Measurements from ENCODE around the gene CFAP73. TPM values are rescaled to one million over a fixed set of nuclear protein-coding genes. Genes with fewer than 3 reads are reported as not detected.

Gene CFAP73
- total RNA-seq, 1 experiment from 2014 or later: 0.23 TPM

DNA sequence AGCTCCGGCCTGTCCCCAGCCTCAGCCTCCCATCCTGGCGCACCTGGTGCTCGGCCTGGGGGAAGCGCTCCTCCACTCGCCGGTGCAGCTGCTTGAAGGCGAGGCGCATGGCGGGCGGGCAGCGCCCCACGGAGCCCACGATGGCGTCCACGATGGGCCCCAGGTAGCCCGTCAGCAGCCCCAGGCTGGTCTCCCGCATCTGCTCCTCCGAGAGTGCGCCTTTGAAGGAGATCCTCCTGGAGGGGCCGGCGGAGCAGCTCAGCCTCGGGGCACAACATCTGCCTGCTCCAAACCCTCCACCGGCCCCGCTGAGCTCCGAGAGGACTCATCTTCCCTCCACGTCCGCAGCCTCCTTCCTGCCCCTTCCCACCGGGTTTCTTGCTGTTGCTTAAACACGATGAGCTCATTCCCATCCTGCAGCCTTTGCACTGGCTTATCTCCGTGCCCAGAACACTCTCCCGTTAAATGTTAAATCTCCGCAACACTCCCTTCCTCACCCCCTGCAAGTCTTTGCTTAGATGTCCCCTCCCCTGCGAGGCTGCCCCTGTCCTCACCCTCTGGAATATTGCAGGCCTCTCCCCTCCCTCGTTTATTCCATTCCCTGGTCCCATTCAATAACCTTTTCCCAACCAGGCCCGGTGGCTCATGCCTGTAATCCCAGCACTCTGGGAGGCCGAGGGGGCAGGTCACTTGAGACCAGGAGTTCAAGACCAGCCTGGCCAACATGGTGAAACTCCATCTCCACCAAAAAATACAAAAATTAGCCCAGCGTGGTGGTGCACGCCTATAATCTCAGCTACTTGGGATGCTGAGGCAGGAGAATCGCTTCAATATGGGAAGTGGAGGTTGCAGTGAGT lies 37.3 kb upstream of the CFAP73 start:
- CTCF ChIA-PET: no interaction called here
- TF ChIP-seq, protein P1, sequence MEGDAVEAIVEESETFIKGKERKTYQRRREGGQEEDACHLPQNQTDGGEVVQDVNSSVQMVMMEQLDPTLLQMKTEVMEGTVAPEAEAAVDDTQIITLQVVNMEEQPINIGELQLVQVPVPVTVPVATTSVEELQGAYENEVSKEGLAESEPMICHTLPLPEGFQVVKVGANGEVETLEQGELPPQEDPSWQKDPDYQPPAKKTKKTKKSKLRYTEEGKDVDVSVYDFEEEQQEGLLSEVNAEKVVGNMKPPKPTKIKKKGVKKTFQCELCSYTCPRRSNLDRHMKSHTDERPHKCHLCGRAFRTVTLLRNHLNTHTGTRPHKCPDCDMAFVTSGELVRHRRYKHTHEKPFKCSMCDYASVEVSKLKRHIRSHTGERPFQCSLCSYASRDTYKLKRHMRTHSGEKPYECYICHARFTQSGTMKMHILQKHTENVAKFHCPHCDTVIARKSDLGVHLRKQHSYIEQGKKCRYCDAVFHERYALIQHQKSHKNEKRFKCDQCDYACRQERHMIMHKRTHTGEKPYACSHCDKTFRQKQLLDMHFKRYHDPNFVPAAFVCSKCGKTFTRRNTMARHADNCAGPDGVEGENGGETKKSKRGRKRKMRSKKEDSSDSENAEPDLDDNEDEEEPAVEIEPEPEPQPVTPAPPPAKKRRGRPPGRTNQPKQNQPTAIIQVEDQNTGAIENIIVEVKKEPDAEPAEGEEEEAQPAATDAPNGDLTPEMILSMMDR (IDR thresholded peaks at IDR 0.05; ENCODE audit: insufficient read depth in 1 of 2, low read depth in 1 of 2, low read length in 1 of 2, severe bottlenecking in 1 of 2, unreplicated experiment in 1 of 2): no peak

DNA sequence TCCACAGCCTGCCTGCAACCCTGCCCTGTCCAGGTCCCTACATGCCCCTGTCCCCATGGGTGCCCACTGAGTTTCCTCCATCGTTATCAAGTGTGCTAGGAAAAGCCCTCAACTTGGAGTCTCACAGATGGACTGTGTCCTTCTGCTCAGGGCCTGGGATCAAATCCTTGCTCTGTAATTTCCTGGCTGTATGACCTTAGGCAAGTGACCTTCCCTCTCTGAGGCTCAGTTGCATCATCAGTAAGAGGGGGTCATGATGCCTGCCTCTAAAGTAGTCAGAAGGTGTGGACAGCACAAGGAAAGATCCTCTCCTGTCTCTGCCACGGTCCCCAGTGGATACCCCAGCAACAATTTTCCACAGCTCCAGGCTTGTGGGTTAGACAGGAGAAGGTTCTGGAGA lies 36.1 kb upstream of the CFAP73 start:
- intact Hi-C loops (cut with micrococcal nuclease; ENCODE audit: unreplicated experiment): no loop called here
- Histone ChIP-seq H3K27me3 (replicated peaks; ENCODE audit: control insufficient read depth, insufficient read depth, low read length) (no peaks in the 10 kb centered on the region), H3K9me3 (no peaks in the 10 kb centered on the region), H3K36me3 (ENCODE audit: control insufficient read depth, insufficient read depth, low read length) (no peaks in the 10 kb centered on the region), H3K4me1 (no peaks in the 10 kb centered on the region), H3K4me3 (ENCODE audit: low read depth, low read length) (no peak overlapping the region)
- TF ChIP-seq, protein P1 (IDR thresholded peaks at IDR 0.05; ENCODE audit: insufficient read depth in 1 of 2, low read depth in 1 of 2, low read length in 1 of 2, severe bottlenecking in 1 of 2, unreplicated experiment in 1 of 2): no peak
- peaks cover 4% of the 10 kb centered on the region for H3K27me3 Mint-ChIP-seq (ENCODE audit: insufficient read depth, unreplicated experiment)
- no peaks in the 10 kb centered on the region for H3K4me1 Mint-ChIP-seq (ENCODE audit: low read depth, unreplicated experiment)
- no peak overlapping the region for H3K27ac Mint-ChIP-seq (ENCODE audit: unreplicated experiment)
- POLR2A ChIA-PET: no interaction called here
- no TSS peak for BruUV-seq (replicated peaks)
- CTCF ChIA-PET: no interaction called here
- DNase-seq: no peak
- H3K4me3 Mint-ChIP-seq (ENCODE audit: unreplicated experiment): no peak overlapping the region
- H3K36me3 Mint-ChIP-seq (ENCODE audit: insufficient read depth, unreplicated experiment): no peaks in the 10 kb centered on the region
- H3K9me3 Mint-ChIP-seq (ENCODE audit: unreplicated experiment): no peaks in the 10 kb centered on the region

More for the DNA sequence above, 37.3 kb upstream of the CFAP73 start:
- no TSS peak for BruUV-seq (replicated peaks)
- H3K4me1 Mint-ChIP-seq (ENCODE audit: low read depth, unreplicated experiment): no peaks in the 10 kb centered on the region
- H3K36me3 Mint-ChIP-seq (ENCODE audit: insufficient read depth, unreplicated experiment): no peaks in the 10 kb centered on the region
- Histone ChIP-seq H3K9me3 (no peaks in the 10 kb centered on the region), H3K27me3 (replicated peaks; ENCODE audit: control insufficient read depth, insufficient read depth, low read length) (no peaks in the 10 kb centered on the region), H3K4me3 (ENCODE audit: low read depth, low read length) (no peak overlapping the region), H3K36me3 (ENCODE audit: control insufficient read depth, insufficient read depth, low read length) (no peaks in the 10 kb centered on the region), H3K4me1 (no peaks in the 10 kb centered on the region)
- POLR2A ChIA-PET: no interaction called here
- peaks cover 4% of the 10 kb centered on the region for H3K27me3 Mint-ChIP-seq (ENCODE audit: insufficient read depth, unreplicated experiment)
- intact Hi-C loops (cut with micrococcal nuclease; ENCODE audit: unreplicated experiment): no loop called here
- H3K9me3 Mint-ChIP-seq (ENCODE audit: unreplicated experiment): no peaks in the 10 kb centered on the region
- DNase-seq: no peak
- no peak overlapping the region for H3K4me3 Mint-ChIP-seq (ENCODE audit: unreplicated experiment)
- H3K27ac Mint-ChIP-seq (ENCODE audit: unreplicated experiment): no peak overlapping the region

DNA sequence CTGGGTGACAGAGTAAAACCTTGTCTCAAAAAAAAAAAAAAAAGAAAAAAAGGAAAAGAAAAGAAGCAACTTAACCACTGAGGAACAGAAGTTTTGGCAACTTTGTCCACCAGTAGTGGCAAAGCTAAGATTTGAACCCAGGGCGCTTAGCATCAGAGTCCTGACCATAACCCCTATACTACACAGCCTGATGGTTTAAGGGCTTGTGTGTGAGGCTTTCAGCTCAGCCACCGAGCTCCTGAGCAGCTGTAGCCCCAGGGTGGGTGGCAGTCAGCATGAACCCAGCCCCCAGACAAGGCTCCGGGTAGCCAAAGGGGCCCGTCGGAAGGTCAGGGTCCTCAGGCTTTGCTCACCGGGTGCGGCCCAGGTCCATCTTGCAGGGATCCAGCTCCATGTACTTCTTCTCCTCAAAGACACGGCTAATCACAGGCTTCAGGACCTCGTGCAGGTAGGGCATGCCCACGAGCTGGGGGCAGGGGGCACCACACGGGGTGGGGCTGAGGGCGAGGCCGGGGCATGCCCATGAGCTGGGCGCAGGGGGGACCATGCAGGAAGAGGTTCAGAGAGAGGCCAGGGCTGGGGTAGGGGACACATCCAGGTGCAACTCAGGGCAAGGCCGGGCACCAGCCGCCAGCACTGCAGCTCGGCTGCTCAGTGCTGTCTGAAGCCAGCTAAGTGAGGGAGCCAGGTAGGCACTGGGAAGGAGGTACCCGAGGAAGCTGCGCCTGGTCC lies 34.9 kb upstream of the CFAP73 start:
- ChIA-PET POLR2A (no interaction called here), CTCF (no interaction called here)
- H3K9me3 ChIP-seq: no peaks in the 10 kb centered on the region
- H3K36me3 ChIP-seq (ENCODE audit: control insufficient read depth, insufficient read depth, low read length): no peaks in the 10 kb centered on the region
- no peak overlapping the region for H3K4me3 ChIP-seq (ENCODE audit: low read depth, low read length)
- H3K4me1 ChIP-seq: no peaks in the 10 kb centered on the region
- H3K9me3 Mint-ChIP-seq (ENCODE audit: unreplicated experiment): no peaks in the 10 kb centered on the region
- DNase-seq: no peak
- no peak overlapping the region for H3K4me3 Mint-ChIP-seq (ENCODE audit: unreplicated experiment)
- no peaks in the 10 kb centered on the region for H3K27me3 ChIP-seq (replicated peaks; ENCODE audit: control insufficient read depth, insufficient read depth, low read length)
- no peaks in the 10 kb centered on the region for H3K36me3 Mint-ChIP-seq (ENCODE audit: insufficient read depth, unreplicated experiment)
- TF ChIP-seq, protein P1 (IDR thresholded peaks at IDR 0.05; ENCODE audit: insufficient read depth in 1 of 2, low read depth in 1 of 2, low read length in 1 of 2, severe bottlenecking in 1 of 2, unreplicated experiment in 1 of 2): no peak
- H3K27ac Mint-ChIP-seq (ENCODE audit: unreplicated experiment): no peak overlapping the region
- intact Hi-C loops (cut with micrococcal nuclease; ENCODE audit: unreplicated experiment): no loop called here
- BruUV-seq (replicated peaks): no TSS peak
- no peaks in the 10 kb centered on the region for H3K4me1 Mint-ChIP-seq (ENCODE audit: low read depth, unreplicated experiment)
- peaks cover 4% of the 10 kb centered on the region for H3K27me3 Mint-ChIP-seq (ENCODE audit: insufficient read depth, unreplicated experiment)
